PC-9 (cell line): ENCODE measurements around the gene ENPP6. TPM values are rescaled to one million over a fixed set of nuclear protein-coding genes. Genes with fewer than 3 reads are reported as not detected.
"Not testable (repeated sequence)": the region's sequence is repeated elsewhere in the genome, so short reads cannot be mapped to it uniquely, and the experiment has no call there.

Source experiments
- BruUV-seq: library from RNA; stranded (reverse); fragments of 400-500 nt; replicated peaks from 2 replicates; lab custom pipeline; 2021; lab: Mats Ljungman, UMichigan
- CTCF ChIA-PET: fragments of 300-600 bp; sonication (Branson Sonifier 250); formaldehyde crosslinking; loops from one replicate; lab custom pipeline; 2022; ENCODE audit warnings: antibody characterized with exemption; lab: Charles Lee
- POLR2A ChIA-PET: fragments of 300-600 bp; sonication (Branson Sonifier 250); formaldehyde crosslinking; loops from one replicate; lab custom pipeline; 2022; ENCODE audit warnings: antibody characterized with exemption; ENCODE audit not compliant: unreplicated experiment; lab: Charles Lee
- DNase-seq, 2 experiments: peaks; one replicate each; pipeline versions ENCODE4 v3.0.0 to v3.0.0-alpha.2; 2015 to 2022; ENCODE audit warnings: mixed read lengths in 1 of 2
- H2AFZ ChIP-seq: fragments of 200-600 bp; sonication (generic); 2 replicates; pipeline ENCODE4 v1.8.1; 2017; ENCODE audit warnings: antibody characterized with exemption
- H3F3A ChIP-seq: fragments of 200-600 bp; sonication (generic); 2 replicates; pipeline ENCODE4 v1.8.1; 2017; ENCODE audit warnings: antibody characterized with exemption, mild to moderate bottlenecking, low read depth; ENCODE audit not compliant: insufficient read depth
- H3K27ac ChIP-seq: fragments of 200-600 bp; sonication (generic); 2 replicates; pipeline ENCODE4 v1.6.1; 2016; ENCODE audit warnings: mixed run types
- H3K27me3 ChIP-seq: fragments of 200-600 bp; sonication (generic); 2 replicates; pipeline ENCODE4 v1.6.1; 2016; ENCODE audit warnings: low read depth, mixed run types; ENCODE audit not compliant: insufficient read depth
- H3K36me3 ChIP-seq: fragments of 200-600 bp; sonication (generic); 2 replicates; pipeline ENCODE4 v1.6.1; 2016; ENCODE audit warnings: low read depth, mixed run types
- H3K4me1 ChIP-seq: fragments of 200-600 bp; sonication (generic); replicated peaks from 2 replicates; pipeline ENCODE4 v1.6.1; 2016; ENCODE audit warnings: mixed run types; ENCODE audit not compliant: insufficient read depth
- H3K4me2 ChIP-seq: fragments of 200-600 bp; sonication (generic); 2 replicates; pipeline ENCODE4 v1.6.1; 2017; ENCODE audit warnings: mixed run types
- H3K4me3 ChIP-seq: fragments of 200-600 bp; sonication (generic); 2 replicates; pipeline ENCODE4 v1.6.1; 2016; ENCODE audit warnings: mixed run types
- H3K79me2 ChIP-seq: fragments of 200-600 bp; sonication (generic); 2 replicates; pipeline ENCODE4 v1.6.1; 2017; ENCODE audit warnings: low read depth, mixed run types
- H3K9me2 ChIP-seq: fragments of 200-600 bp; sonication (generic); 2 replicates; pipeline ENCODE4 v1.8.1; 2017; ENCODE audit warnings: mild to moderate bottlenecking; ENCODE audit not compliant: insufficient read depth
- H3K9me3 ChIP-seq: fragments of 200-600 bp; sonication (generic); 2 replicates; pipeline ENCODE4 v1.8.1; 2016; ENCODE audit warnings: low read depth; ENCODE audit not compliant: insufficient read depth
- H4K20me1 ChIP-seq: fragments of 200-600 bp; sonication (generic); 2 replicates; pipeline ENCODE4 v1.8.1; 2017; ENCODE audit not compliant: insufficient read depth
- EZH2 ChIP-seq: fragments of 200-600 bp; sonication (generic); IDR thresholded peaks from 2 replicates; pipeline ENCODE4 v1.8.0; 2017; ENCODE audit warnings: antibody characterized with exemption, low read depth
- intact Hi-C: fragments of 100-400 bp; cut with micrococcal nuclease; formaldehyde crosslinking; loops from one replicate; pipeline ENCODE4 v1.10.0; 2022; ENCODE audit not compliant: unreplicated experiment
- total RNA-seq: library from RNA; stranded (reverse); gene quantifications from 2 replicates; pipeline ENCODE4 v1.2.3, GENCODE V29; 2021
- TF ChIP-seq, protein P1 (sequence below): fragments of 200-600 bp; sonication (generic); conservative IDR thresholded peaks from 2 replicates; pipeline ENCODE4 v1.6.1; 2017; ENCODE audit warnings: mixed run types, antibody characterized with exemption, mild to moderate bottlenecking, moderate library complexity

ENPP6 gene
- total RNA-seq, 1 experiment from 2014 or later = not detected

GRCh38 chr4:184052616-184053015, 165.1 kb downstream of the ENPP6 start:
- intact Hi-C loops = no loop called here
- Histone ChIP-seq H3K9me2 (no peaks in the 10 kb centered on the region), H3K36me3 (no peaks in the 10 kb centered on the region), H3K4me1 (no peaks in the 10 kb centered on the region), H2AFZ (no peak overlapping the region), H3K79me2 (no peaks in the 10 kb centered on the region), H3K9me3 (no peaks in the 10 kb centered on the region), H4K20me1 (no peaks in the 10 kb centered on the region), H3K4me2 (no peak overlapping the region), H3K4me3 (no peak overlapping the region), H3K27me3 (no peaks in the 10 kb centered on the region), H3K27ac (no peak overlapping the region), H3F3A (no peaks in the 10 kb centered on the region)
- TF ChIP-seq, protein P1, sequence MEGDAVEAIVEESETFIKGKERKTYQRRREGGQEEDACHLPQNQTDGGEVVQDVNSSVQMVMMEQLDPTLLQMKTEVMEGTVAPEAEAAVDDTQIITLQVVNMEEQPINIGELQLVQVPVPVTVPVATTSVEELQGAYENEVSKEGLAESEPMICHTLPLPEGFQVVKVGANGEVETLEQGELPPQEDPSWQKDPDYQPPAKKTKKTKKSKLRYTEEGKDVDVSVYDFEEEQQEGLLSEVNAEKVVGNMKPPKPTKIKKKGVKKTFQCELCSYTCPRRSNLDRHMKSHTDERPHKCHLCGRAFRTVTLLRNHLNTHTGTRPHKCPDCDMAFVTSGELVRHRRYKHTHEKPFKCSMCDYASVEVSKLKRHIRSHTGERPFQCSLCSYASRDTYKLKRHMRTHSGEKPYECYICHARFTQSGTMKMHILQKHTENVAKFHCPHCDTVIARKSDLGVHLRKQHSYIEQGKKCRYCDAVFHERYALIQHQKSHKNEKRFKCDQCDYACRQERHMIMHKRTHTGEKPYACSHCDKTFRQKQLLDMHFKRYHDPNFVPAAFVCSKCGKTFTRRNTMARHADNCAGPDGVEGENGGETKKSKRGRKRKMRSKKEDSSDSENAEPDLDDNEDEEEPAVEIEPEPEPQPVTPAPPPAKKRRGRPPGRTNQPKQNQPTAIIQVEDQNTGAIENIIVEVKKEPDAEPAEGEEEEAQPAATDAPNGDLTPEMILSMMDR = no peak
- no peak for TF ChIP-seq EZH2
- BruUV-seq = no TSS peak
- DNase-seq = no peak
- CTCF ChIA-PET = no interaction called here
- POLR2A ChIA-PET = no interaction called here

DNA sequence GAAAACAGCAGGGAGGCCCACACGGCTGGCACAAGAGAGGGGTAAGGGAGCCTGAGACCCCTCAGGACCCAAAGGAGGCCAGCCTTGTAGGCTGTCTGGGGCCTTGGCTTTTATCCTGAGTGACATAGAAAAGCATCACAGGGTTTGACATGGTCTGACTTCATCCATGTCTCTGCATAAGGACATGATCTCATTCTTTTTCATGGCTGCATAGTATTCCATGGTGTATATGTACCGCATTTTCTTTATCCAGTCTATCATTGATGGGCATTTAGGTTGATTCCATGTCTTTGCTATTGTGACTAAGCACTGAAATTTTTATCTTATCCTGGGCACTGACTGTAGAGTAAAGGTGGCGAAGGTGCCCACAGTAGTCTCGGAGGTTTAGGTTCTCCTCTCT, 166.4 kb downstream of the ENPP6 start:
- H2AFZ ChIP-seq, H3K36me3 ChIP-seq, intact Hi-C loops, POLR2A ChIA-PET, H3K9me3 ChIP-seq, CTCF ChIA-PET, DNase-seq, H3K79me2 ChIP-seq, H3K4me3 ChIP-seq, H3F3A ChIP-seq, H3K27ac ChIP-seq, H3K27me3 ChIP-seq, H4K20me1 ChIP-seq, H3K4me1 ChIP-seq, H3K4me2 ChIP-seq, BruUV-seq, H3K9me2 ChIP-seq: not testable (repeated sequence)

- intact Hi-C loops = no loop called here
- Histone ChIP-seq H3F3A (no peaks in the 10 kb centered on the region), H2AFZ (no peak overlapping the region), H3K4me1 (no peaks in the 10 kb centered on the region), H4K20me1 (no peaks in the 10 kb centered on the region), H3K27me3 (0 out of 2 replicates have a peak, but pooled peaks cover 3% of the 10 kb centered on the region), H3K27ac (no peak overlapping the region), H3K4me3 (no peak overlapping the region), H3K4me2 (no peak overlapping the region), H3K79me2 (no peaks in the 10 kb centered on the region), H3K9me2 (no peaks in the 10 kb centered on the region), H3K9me3 (no peaks in the 10 kb centered on the region), H3K36me3 (no peaks in the 10 kb centered on the region)
- POLR2A ChIA-PET = no interaction called here
- CTCF ChIA-PET = no interaction called here
- no peak for DNase-seq
- no peak for TF ChIP-seq EZH2
- TF ChIP-seq, protein P1 = no peak
- BruUV-seq = no TSS peak
These were observed 171.5 kb downstream of the ENPP6 start for GRCh38 chr4:184046148-184046547.

- no peak overlapping the region for H3K4me2 ChIP-seq
- no peaks in the 10 kb centered on the region for H3K36me3 ChIP-seq
- ChIA-PET POLR2A (no interaction called here), CTCF (no interaction called here)
- peaks cover 3% of the 10 kb centered on the region; the same call in 1 of the 2 replicates for H3K27me3 ChIP-seq
- H3K4me1 ChIP-seq = no peaks in the 10 kb centered on the region
- H2AFZ ChIP-seq = no peak overlapping the region
- no peak overlapping the region for H3K27ac ChIP-seq
- no peak for TF ChIP-seq EZH2
- TF ChIP-seq, protein P1 = no peak
- H3F3A ChIP-seq = no peaks in the 10 kb centered on the region
- intact Hi-C loops = no loop called here
- H4K20me1 ChIP-seq = no peaks in the 10 kb centered on the region
- BruUV-seq = no TSS peak
- no peaks in the 10 kb centered on the region for H3K79me2 ChIP-seq
- H3K9me3 ChIP-seq = no peaks in the 10 kb centered on the region
- DNase-seq = no peak
- no peak overlapping the region for H3K4me3 ChIP-seq
- no peaks in the 10 kb centered on the region for H3K9me2 ChIP-seq
These were observed 176.5 kb downstream of the ENPP6 start for GRCh38 chr4:184041156-184041555.
